Fibroblast of villous mesenchyme (primary cell): Measurements from ENCODE around the gene MS4A1. TPM values are rescaled to one million over a fixed set of nuclear protein-coding genes. Genes with fewer than 3 reads are reported as not detected.
"Not testable (repeated sequence)": the region's sequence is repeated elsewhere in the genome, so short reads cannot be mapped to it uniquely, and the experiment has no call there.

Experiments used
- DNase-seq: peaks from one replicate; pipeline ENCODE4 v3.0.0-alpha.2; 2010; ENCODE audit warnings: low read depth
- H3K4me3 ChIP-seq: 2 replicates; pipeline ENCODE4 v1.5.1; 2011; ENCODE audit warnings: low read depth, mild to moderate bottlenecking, low read length
- CTCF ChIP-seq: IDR thresholded peaks from 2 replicates; pipeline ENCODE4 v1.5.1; 2012; ENCODE audit warnings: low read depth, mild to moderate bottlenecking, low read length; ENCODE audit not compliant: insufficient read depth
- total RNA-seq: library from RNA; depleted of rRNA; stranded (reverse); fragments of >200 nt; gene quantifications from 2 replicates; pipeline ENCODE4 v1.2.3, GENCODE V29; 2012

MS4A1 gene
- total RNA-seq, 1 donor = not detected

DNA sequence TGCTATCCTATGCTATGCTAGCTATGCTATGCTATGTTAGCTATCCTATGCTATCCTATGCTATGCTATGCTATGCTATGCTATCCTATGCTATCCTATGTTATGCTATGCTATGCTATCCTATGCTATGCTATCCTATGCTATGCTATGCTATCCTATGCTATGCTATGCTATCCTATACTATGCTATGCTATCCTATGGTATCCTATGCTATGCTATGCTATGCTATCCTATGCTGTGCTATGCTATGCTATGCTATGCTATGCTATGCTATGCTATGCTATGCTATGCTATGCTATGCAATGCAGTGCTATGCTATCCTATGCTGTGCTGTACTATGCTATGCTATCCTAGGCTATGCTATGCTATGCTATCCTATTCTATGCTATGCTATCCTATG is 8.6 kb upstream of the MS4A1 start:
- TF ChIP-seq CTCF = no peak
- no peak for DNase-seq
- H3K4me3 ChIP-seq = no peak overlapping the region

DNA sequence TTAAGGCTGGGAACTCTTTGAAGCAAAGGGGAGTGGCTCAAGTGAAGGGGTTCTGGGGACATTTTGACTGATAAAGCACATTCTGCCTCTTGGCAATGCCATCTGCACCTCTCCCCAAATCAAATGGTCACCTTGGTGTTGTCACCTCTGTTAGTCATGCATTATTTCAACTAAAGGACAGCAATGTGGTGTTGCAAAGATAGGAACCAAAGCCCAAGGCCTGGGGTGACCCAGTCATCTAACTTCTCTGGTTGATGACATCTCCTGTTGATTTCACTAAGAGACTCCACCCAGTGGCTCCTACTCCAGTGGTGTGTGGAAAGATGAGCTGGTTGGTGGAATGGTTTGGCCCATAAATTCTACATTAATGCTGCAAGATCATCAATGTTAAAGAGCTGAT is 7.8 kb upstream of the MS4A1 start:
- no peak for TF ChIP-seq CTCF
- no peak for DNase-seq

DNA sequence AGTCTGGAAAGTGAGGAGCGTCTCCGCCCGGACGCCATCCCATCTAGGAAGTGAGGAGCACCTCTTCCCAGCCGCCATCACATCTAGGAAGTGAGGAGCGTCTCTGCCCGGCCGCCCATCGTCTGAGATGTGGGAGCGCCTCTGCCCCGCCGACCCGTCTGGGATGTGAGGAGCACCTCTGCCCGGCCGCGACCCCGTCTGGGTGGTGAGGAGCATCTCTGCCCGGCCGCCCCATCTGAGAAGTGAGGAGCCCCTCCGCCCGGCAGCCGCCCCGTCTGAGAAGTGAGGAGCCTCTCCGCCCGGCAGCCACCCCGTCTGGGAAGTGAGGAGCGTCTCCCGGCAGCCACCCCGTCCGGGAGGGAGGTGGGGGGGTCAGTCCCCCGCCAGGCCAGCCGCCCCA is 4.5 kb upstream of the MS4A1 start:
- not testable (repeated sequence) for H3K4me3 ChIP-seq, DNase-seq

More for the DNA sequence above, 7.8 kb upstream of the MS4A1 start:
- H3K4me3 ChIP-seq = no peak overlapping the region

GRCh38 chr11:60454212-60454611 is 1.4 kb upstream of the MS4A1 start:
- no peak overlapping the region for H3K4me3 ChIP-seq
- no peak for DNase-seq
- TF ChIP-seq CTCF = no peak

DNA sequence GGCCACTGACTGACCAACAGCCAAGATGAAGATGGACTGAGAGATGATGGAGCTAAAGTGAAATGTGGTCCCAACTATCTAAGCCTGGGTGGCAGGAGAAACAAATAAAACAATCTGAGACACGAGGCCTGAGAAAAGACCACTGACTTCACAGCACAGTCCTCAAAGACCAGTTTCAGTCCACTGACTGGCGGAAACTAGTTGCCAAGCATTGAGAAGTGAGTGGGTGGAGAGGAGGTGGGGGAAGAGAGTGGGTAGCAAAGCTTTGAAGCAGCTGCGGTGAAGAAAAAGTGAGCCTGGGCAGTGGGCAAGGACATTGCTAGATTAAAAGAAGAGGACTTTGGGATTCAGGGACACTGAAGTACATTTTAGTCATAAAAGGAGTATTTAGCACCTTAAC is 1.9 kb downstream of the MS4A1 start:
- no peak overlapping the region for H3K4me3 ChIP-seq
- DNase-seq = no peak
- no peak for TF ChIP-seq CTCF

DNA sequence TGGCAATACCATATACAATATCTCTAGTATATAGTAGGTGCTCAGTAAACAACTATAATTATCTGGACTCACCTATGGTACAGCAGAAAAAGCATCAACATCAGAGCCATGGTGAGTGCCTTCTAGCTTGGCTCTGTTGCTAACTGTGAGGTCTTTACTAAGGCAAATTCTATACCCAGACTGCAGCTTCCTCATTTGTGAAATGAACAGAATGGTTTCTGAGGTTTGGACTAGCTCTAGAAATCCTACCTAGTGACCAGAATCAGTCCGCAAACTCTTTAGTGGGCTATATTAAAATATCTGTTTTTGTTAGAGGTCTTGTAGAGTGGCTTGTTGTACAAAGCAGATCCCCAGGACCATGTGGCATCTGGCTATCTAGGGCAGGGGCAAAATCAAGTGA is 3.7 kb downstream of the MS4A1 start:
- TF ChIP-seq CTCF = no peak
- no peak for DNase-seq
- no peak overlapping the region for H3K4me3 ChIP-seq

- no peak for DNase-seq
- no peak for TF ChIP-seq CTCF
- H3K4me3 ChIP-seq = no peak overlapping the region
Measured at GRCh38 chr11:60468829-60469228, 13.2 kb downstream of the MS4A1 start.
